HEK293 (cell line): Measurements from ENCODE around the gene GALNT6.

Source experiments
- EGR2 ChIP-seq: fragments of 450-650 bp; formaldehyde crosslinking; IDR thresholded peaks from 2 replicates; pipeline ENCODE4 v1.5.1; 2016; ENCODE audit warnings: low read depth, missing biosample characterization, missing genetic modification characterization
- GLIS1 ChIP-seq: fragments of 450-650 bp; formaldehyde crosslinking; IDR thresholded peaks from 2 replicates; pipeline ENCODE4 v1.5.1; 2016; ENCODE audit warnings: missing biosample characterization, missing genetic modification characterization
- MZF1 ChIP-seq: fragments of 450-650 bp; formaldehyde crosslinking; IDR thresholded peaks from 2 replicates; pipeline ENCODE4 v1.5.1; 2017; ENCODE audit warnings: missing biosample characterization, missing genetic modification characterization, borderline replicate concordance
- OSR2 ChIP-seq: fragments of 450-650 bp; formaldehyde crosslinking; IDR thresholded peaks from 2 replicates; pipeline ENCODE4 v1.5.1; 2016; ENCODE audit warnings: missing biosample characterization, missing genetic modification characterization
- OVOL3 ChIP-seq: fragments of 450-650 bp; formaldehyde crosslinking; IDR thresholded peaks from 2 replicates; pipeline ENCODE4 v1.5.1; 2016; ENCODE audit warnings: missing biosample characterization, missing genetic modification characterization
- PATZ1 ChIP-seq: fragments of 450-650 bp; formaldehyde crosslinking; IDR thresholded peaks from 2 replicates; pipeline ENCODE4 v1.5.1; 2016; ENCODE audit warnings: missing biosample characterization, missing genetic modification characterization
- ZBTB44 ChIP-seq: fragments of 450-650 bp; IDR thresholded peaks from 2 replicates; pipeline ENCODE4 v1.5.1; 2018; ENCODE audit warnings: missing biosample characterization, mild to moderate bottlenecking, missing genetic modification characterization
- ZBTB6 ChIP-seq: fragments of 450-650 bp; formaldehyde crosslinking; IDR thresholded peaks from 2 replicates; pipeline ENCODE4 v1.5.1; 2017; ENCODE audit warnings: missing biosample characterization, missing genetic modification characterization
- ZFHX2 ChIP-seq: fragments of 450-650 bp; formaldehyde crosslinking; conservative IDR thresholded peaks from 2 replicates; pipeline ENCODE4 v1.5.1; 2016; ENCODE audit warnings: missing biosample characterization, missing genetic modification characterization
- ZFP3 ChIP-seq: fragments of 450-650 bp; formaldehyde crosslinking; IDR thresholded peaks from 2 replicates; pipeline ENCODE4 v1.5.1; 2016; ENCODE audit warnings: low read depth, missing biosample characterization, missing genetic modification characterization
- ZIC2 ChIP-seq: fragments of 450-650 bp; formaldehyde crosslinking; IDR thresholded peaks from 2 replicates; pipeline ENCODE4 v1.5.1; 2016; ENCODE audit warnings: missing biosample characterization, missing genetic modification characterization
- ZNF121 ChIP-seq: fragments of 450-650 bp; formaldehyde crosslinking; IDR thresholded peaks from 2 replicates; pipeline ENCODE4 v1.5.1; 2016; ENCODE audit warnings: missing biosample characterization, missing genetic modification characterization
- ZNF16 ChIP-seq: fragments of 450-650 bp; formaldehyde crosslinking; IDR thresholded peaks from 2 replicates; pipeline ENCODE4 v1.5.1; 2016; ENCODE audit warnings: low read depth, missing biosample characterization, missing genetic modification characterization
- ZNF169 ChIP-seq: fragments of 450-650 bp; formaldehyde crosslinking; IDR thresholded peaks from 2 replicates; pipeline ENCODE4 v1.5.1; 2016; ENCODE audit warnings: missing biosample characterization, missing genetic modification characterization
- ZNF175 ChIP-seq: fragments of 450-650 bp; formaldehyde crosslinking; IDR thresholded peaks from 2 replicates; pipeline ENCODE4 v1.5.1; 2016; ENCODE audit warnings: missing biosample characterization, missing genetic modification characterization
- ZNF24 ChIP-seq: fragments of 450-650 bp; formaldehyde crosslinking; IDR thresholded peaks from 2 replicates; pipeline ENCODE4 v1.5.1; 2016; ENCODE audit warnings: missing biosample characterization, missing genetic modification characterization
- ZNF302 ChIP-seq: fragments of 450-650 bp; formaldehyde crosslinking; IDR thresholded peaks from 2 replicates; pipeline ENCODE4 v1.5.1; 2016; ENCODE audit warnings: missing biosample characterization, missing genetic modification characterization, low read depth
- ZNF324 ChIP-seq: fragments of 450-650 bp; formaldehyde crosslinking; IDR thresholded peaks from 2 replicates; pipeline ENCODE4 v1.5.1; 2016; ENCODE audit warnings: missing biosample characterization, missing genetic modification characterization
- ZNF341 ChIP-seq: fragments of 450-650 bp; formaldehyde crosslinking; IDR thresholded peaks from 2 replicates; pipeline ENCODE4; 2016; ENCODE audit warnings: low read depth, missing biosample characterization, missing genetic modification characterization
- ZNF394 ChIP-seq: fragments of 450-650 bp; formaldehyde crosslinking; IDR thresholded peaks from 2 replicates; pipeline ENCODE4 v1.5.1; 2016; ENCODE audit warnings: missing biosample characterization, missing genetic modification characterization, mild to moderate bottlenecking, moderate library complexity, borderline replicate concordance
- ZNF501 ChIP-seq: fragments of 450-650 bp; formaldehyde crosslinking; IDR thresholded peaks from 2 replicates; pipeline ENCODE4 v1.5.1; 2016; ENCODE audit warnings: missing biosample characterization, missing genetic modification characterization
- ZNF529 ChIP-seq: fragments of 450-650 bp; formaldehyde crosslinking; IDR thresholded peaks from 2 replicates; pipeline ENCODE4 v1.5.1; 2017; ENCODE audit warnings: missing genetic modification characterization, missing biosample characterization; ENCODE audit not compliant: insufficient replicate concordance
- ZNF561 ChIP-seq: fragments of 450-650 bp; IDR thresholded peaks from 2 replicates; pipeline ENCODE4 v1.5.1; 2018; ENCODE audit warnings: missing biosample characterization, missing genetic modification characterization, borderline replicate concordance
- ZNF623 ChIP-seq: fragments of 450-650 bp; formaldehyde crosslinking; IDR thresholded peaks from 2 replicates; pipeline ENCODE4 v1.5.1; 2016; ENCODE audit warnings: missing biosample characterization, missing genetic modification characterization
- ZNF747 ChIP-seq: fragments of 450-650 bp; formaldehyde crosslinking; IDR thresholded peaks from 2 replicates; pipeline ENCODE4 v1.5.1; 2016; ENCODE audit warnings: missing biosample characterization, missing genetic modification characterization
- ZNF843 ChIP-seq: fragments of 450-650 bp; formaldehyde crosslinking; IDR thresholded peaks from 2 replicates; pipeline ENCODE4 v1.5.1; 2016; ENCODE audit warnings: missing biosample characterization, missing genetic modification characterization
- ZSCAN5A ChIP-seq: fragments of 450-650 bp; formaldehyde crosslinking; IDR thresholded peaks from 2 replicates; pipeline ENCODE4 v1.5.1; 2016; ENCODE audit warnings: missing biosample characterization, missing genetic modification characterization
- TF ChIP-seq, protein P1 (sequence below): fragments of 450-650 bp; formaldehyde crosslinking; IDR thresholded peaks from 2 replicates; pipeline ENCODE4 v1.5.1; 2017; ENCODE audit warnings: missing biosample characterization, missing genetic modification characterization
- TF ChIP-seq, protein P2 (sequence below): fragments of 450-650 bp; formaldehyde crosslinking; IDR thresholded peaks from 2 replicates; pipeline ENCODE4 v1.5.1; 2016; ENCODE audit warnings: missing biosample characterization, missing genetic modification characterization

Gene GALNT6

DNA sequence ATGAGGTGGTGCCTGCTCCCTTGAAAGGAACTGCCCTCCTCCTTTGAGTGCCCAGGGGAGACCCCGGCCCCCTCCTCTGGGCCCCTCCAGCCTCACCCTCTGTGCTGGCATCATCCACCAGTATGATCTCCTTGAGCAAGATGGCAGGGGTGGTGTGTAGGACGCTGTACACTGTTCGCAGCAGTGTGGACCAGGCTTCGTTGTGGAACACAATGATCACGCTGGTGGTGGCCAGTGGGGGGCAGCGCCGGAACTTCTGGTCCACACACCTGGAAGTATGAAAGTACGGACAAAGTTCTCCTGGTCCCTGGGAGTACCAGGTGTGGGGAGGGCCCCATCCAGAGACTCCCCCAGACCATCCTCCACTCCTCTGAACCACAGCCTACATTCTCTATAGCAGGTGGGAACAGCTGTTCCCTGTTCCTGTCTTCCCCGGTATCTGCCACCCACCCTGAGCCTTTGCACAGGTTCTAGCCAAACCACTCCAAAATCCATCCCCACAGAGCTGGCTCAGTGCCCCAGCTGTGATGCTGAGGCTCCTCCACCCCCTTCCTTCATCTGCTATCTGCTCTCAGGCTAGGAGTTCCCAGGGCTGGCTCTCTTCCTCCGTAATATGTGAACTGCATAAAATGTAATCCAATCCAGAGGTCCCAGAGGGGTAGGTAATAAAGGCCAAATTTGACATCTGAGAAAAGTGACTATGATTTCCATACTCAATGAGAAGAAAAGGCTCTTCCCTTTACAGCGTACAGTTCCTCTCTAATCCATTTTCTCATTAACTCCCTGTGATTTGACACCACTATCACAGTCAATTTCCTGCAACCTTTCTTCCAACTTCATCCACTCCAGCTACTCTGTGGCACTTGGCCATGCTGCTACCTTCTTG lies 13.9 kb downstream of the GALNT6 start (continued):
- TF ChIP-seq EGR2 (tag by site-specific recombination) (peak; percentile 64), ZNF501 (peak; percentile 54; the same call in 1 of the 2 replicates), OSR2 (tag by site-specific recombination) (peak; percentile 98), ZNF843 (peak; percentile 18; the same call in 1 of the 2 replicates), ZNF16 (tag by site-specific recombination) (no peak), ZNF169 (tag by site-specific recombination) (no peak), ZNF121 (tag by site-specific recombination) (no peak), GLIS1 (peak; percentile 87), MZF1 (tag by site-specific recombination) (peak; percentile 33; the same call in 1 of the 2 replicates), ZNF175 (no peak), OVOL3 (tag by site-specific recombination) (no peak), ZBTB6 (tag by site-specific recombination) (no peak), ZNF529 (tag by site-specific recombination) (no peak), ZNF394 (peak; percentile 52; the same call in 1 of the 2 replicates), ZNF341 (tag by site-specific recombination) (peak; percentile 92), ZFP3 (no peak), ZNF561 (no peak), ZSCAN5A (tag by site-specific recombination) (no peak), ZNF623 (tag by site-specific recombination) (no peak), ZNF747 (tag by site-specific recombination) (no peak), ZNF324 (tag by site-specific recombination) (no peak), ZBTB44 (tag by site-specific recombination) (peak; percentile 65), ZFHX2 (tag by site-specific recombination) (peak; percentile 67), PATZ1 (tag by site-specific recombination) (peak; percentile 29; the same call in 1 of the 2 replicates), ZIC2 (tag by site-specific recombination) (peak; percentile 64), ZNF24 (tag by site-specific recombination) (peak; percentile 67; the same call in 1 of the 2 replicates), ZNF302 (tag by site-specific recombination) (no peak)
- TF ChIP-seq, protein P1, sequence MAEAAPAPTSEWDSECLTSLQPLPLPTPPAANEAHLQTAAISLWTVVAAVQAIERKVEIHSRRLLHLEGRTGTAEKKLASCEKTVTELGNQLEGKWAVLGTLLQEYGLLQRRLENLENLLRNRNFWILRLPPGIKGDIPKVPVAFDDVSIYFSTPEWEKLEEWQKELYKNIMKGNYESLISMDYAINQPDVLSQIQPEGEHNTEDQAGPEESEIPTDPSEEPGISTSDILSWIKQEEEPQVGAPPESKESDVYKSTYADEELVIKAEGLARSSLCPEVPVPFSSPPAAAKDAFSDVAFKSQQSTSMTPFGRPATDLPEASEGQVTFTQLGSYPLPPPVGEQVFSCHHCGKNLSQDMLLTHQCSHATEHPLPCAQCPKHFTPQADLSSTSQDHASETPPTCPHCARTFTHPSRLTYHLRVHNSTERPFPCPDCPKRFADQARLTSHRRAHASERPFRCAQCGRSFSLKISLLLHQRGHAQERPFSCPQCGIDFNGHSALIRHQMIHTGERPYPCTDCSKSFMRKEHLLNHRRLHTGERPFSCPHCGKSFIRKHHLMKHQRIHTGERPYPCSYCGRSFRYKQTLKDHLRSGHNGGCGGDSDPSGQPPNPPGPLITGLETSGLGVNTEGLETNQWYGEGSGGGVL (tag by site-specific recombination) = no peak
- TF ChIP-seq, protein P2, sequence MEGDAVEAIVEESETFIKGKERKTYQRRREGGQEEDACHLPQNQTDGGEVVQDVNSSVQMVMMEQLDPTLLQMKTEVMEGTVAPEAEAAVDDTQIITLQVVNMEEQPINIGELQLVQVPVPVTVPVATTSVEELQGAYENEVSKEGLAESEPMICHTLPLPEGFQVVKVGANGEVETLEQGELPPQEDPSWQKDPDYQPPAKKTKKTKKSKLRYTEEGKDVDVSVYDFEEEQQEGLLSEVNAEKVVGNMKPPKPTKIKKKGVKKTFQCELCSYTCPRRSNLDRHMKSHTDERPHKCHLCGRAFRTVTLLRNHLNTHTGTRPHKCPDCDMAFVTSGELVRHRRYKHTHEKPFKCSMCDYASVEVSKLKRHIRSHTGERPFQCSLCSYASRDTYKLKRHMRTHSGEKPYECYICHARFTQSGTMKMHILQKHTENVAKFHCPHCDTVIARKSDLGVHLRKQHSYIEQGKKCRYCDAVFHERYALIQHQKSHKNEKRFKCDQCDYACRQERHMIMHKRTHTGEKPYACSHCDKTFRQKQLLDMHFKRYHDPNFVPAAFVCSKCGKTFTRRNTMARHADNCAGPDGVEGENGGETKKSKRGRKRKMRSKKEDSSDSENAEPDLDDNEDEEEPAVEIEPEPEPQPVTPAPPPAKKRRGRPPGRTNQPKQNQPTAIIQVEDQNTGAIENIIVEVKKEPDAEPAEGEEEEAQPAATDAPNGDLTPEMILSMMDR (tag by site-specific recombination) = no peak
